GM12878 (cell line): Measurements from ENCODE around the gene ZSWIM3.

Source experiments
- CHD1 ChIP-seq: IDR thresholded peaks from 2 replicates; pipeline ENCODE4 v1.6.1; 2012; ENCODE audit warnings: low read depth, low read length, improper control_type of control experiment
- CTCF ChIP-seq, 3 experiments: IDR thresholded peaks in 2 of 3; conservative IDR thresholded peaks in 1 of 3; 2 replicates each; pipeline ENCODE4 v1.5.1; 2011; ENCODE audit warnings: low read depth in 3 of 3, low read length in 3 of 3, mild to moderate bottlenecking in 3 of 3, control low read depth in 2 of 3, moderate library complexity in 2 of 3, inconsistent platforms in 1 of 3, mixed read lengths in 1 of 3; ENCODE audit not compliant: control insufficient read depth in 2 of 3, insufficient read depth in 1 of 3; ENCODE audit errors: extremely low read depth in 1 of 3
- E2F4 ChIP-seq: IDR thresholded peaks from 2 replicates; pipeline ENCODE4 v1.6.1; 2012; ENCODE audit warnings: low read depth, low read length, improper control_type of control experiment
- FOXK2 ChIP-seq: fragments of 450-650 bp; IDR thresholded peaks from 2 replicates; pipeline ENCODE4 v1.6.1; 2017; ENCODE audit warnings: mild to moderate bottlenecking, moderate library complexity
- GATAD2B ChIP-seq: fragments of 450-650 bp; conservative IDR thresholded peaks from 2 replicates; pipeline ENCODE4 v1.6.1; 2017; ENCODE audit warnings: low read depth, mild to moderate bottlenecking, moderate library complexity
- IRF4 ChIP-seq: IDR thresholded peaks from 2 replicates; pipeline ENCODE4 v1.6.1; 2011; ENCODE audit warnings: low read depth, low read length
- SIN3A ChIP-seq: IDR thresholded peaks from 2 replicates; pipeline ENCODE4 v1.6.1; 2012; ENCODE audit warnings: low read depth, low read length, improper control_type of control experiment
- YY1 ChIP-seq: IDR thresholded peaks from 2 replicates; pipeline ENCODE4 v1.6.1; 2011; ENCODE audit warnings: low read depth, mild to moderate bottlenecking, low read length
- ZBED1 ChIP-seq: IDR thresholded peaks from 2 replicates; pipeline ENCODE4 v1.6.1; 2016; ENCODE audit warnings: borderline replicate concordance
- ZBTB11 ChIP-seq: fragments of 450-650 bp; formaldehyde crosslinking; IDR thresholded peaks from 2 replicates; pipeline ENCODE4 v1.5.0; 2022; ENCODE audit warnings: mild to moderate bottlenecking, missing genetic modification characterization

GRCh38 chr20:45848969-45849582 is 8.3 kb upstream of the ZSWIM3 start:
- TF ChIP-seq CTCF (IDR thresholded peaks at IDR 0.05 in 2 of 3, conservative IDR thresholded peaks at IDR 0.05 in 1 of 3; ENCODE audit: control insufficient read depth in 2 of 3, extremely low read depth in 1 of 3, insufficient read depth in 1 of 3, low read depth in 3 of 3, low read length in 3 of 3) (no peak), FOXK2 (no peak), CHD1 (no peak), IRF4 (no peak), GATAD2B (no peak), E2F4 (no peak), YY1 (no peak), ZBED1 (no peak), ZBTB11 (CRISPR knock-in tag) (no peak), SIN3A (no peak)
